Smooth muscle cell (in vitro differentiated cells): ENCODE measurements around the gene HELT. TPM values are rescaled to one million over a fixed set of nuclear protein-coding genes. Genes with fewer than 3 reads are reported as not detected.

ENCODE experiments used
- DNase-seq: peaks from one replicate; lab custom pipeline; 2025; ENCODE audit not compliant: unreplicated experiment; lab: John Stamatoyannopoulos, UW
- H2AFZ ChIP-seq: fragments of 200-600 bp; sonication (generic); 2 replicates; pipeline ENCODE4 v1.6.0; 2016; ENCODE audit warnings: antibody characterized with exemption, low read depth, mild to moderate bottlenecking
- H3F3A ChIP-seq: fragments of 200-600 bp; sonication (generic); 2 replicates; pipeline ENCODE4 v1.6.0; 2017; ENCODE audit warnings: antibody characterized with exemption, low read depth
- H3K27ac ChIP-seq: fragments of 200-600 bp; sonication (generic); 2 replicates; pipeline ENCODE4 v1.5.1; 2016; ENCODE audit warnings: low read depth, mild to moderate bottlenecking
- H3K27me3 ChIP-seq: fragments of 200-600 bp; sonication (generic); 2 replicates; pipeline ENCODE4 v1.6.1; 2016; ENCODE audit warnings: low read depth, mild to moderate bottlenecking
- H3K36me3 ChIP-seq: fragments of 200-600 bp; sonication (generic); 2 replicates; pipeline ENCODE4 v1.5.1; 2016; ENCODE audit warnings: low read depth
- H3K4me1 ChIP-seq: fragments of 200-600 bp; sonication (generic); 2 replicates; pipeline ENCODE4 v1.5.1; 2016; ENCODE audit warnings: low read depth
- H3K4me2 ChIP-seq: fragments of 200-600 bp; sonication (generic); 2 replicates; pipeline ENCODE4 v1.6.0; 2016; ENCODE audit warnings: mild to moderate bottlenecking
- H3K4me3 ChIP-seq: fragments of 200-600 bp; sonication (generic); 2 replicates; pipeline ENCODE4 v1.5.1; 2016; ENCODE audit warnings: mild to moderate bottlenecking
- H3K79me2 ChIP-seq: fragments of 200-600 bp; sonication (generic); 2 replicates; pipeline ENCODE4 v1.6.0; 2016; ENCODE audit warnings: low read depth, mild to moderate bottlenecking
- H3K9ac ChIP-seq: fragments of 200-600 bp; sonication (generic); 2 replicates; pipeline ENCODE4 v1.6.0; 2016; ENCODE audit warnings: low read depth
- H3K9me3 ChIP-seq: fragments of 200-600 bp; sonication (generic); replicated peaks from 2 replicates; pipeline ENCODE4 v1.5.1; 2016; ENCODE audit warnings: low read depth
- H4K20me1 ChIP-seq: fragments of 200-600 bp; sonication (generic); 2 replicates; pipeline ENCODE4 v1.6.0; 2016; ENCODE audit warnings: low read depth
- WGBS: methylation state at CpG from one replicate; pipeline ENCODE4 v1.1.7; 2016; ENCODE audit warnings: low lambda C conversion rate; 5-methylcytosine and 5-hydroxymethylcytosine counted together
- polyA plus RNA-seq: library from polyadenylated mRNA; unstranded; fragments of >200 nt; fragmentation: Nextera tagmentation; extraction: Ambion mirVana; gene quantifications from 2 replicates; pipeline ENCODE4 v1.2.1, GENCODE V29; 2016
- total RNA-seq: library from RNA; depleted of rRNA; stranded (reverse); fragments of >200 nt; gene quantifications from 2 replicates; pipeline ENCODE4 v1.2.3, GENCODE V29; 2014
- TF ChIP-seq, protein P1 (sequence below): fragments of 200-600 bp; sonication (generic); IDR thresholded peaks from 2 replicates; pipeline ENCODE4 v1.5.1; 2017; ENCODE audit warnings: borderline replicate concordance, mild to moderate bottlenecking, antibody characterized with exemption; ENCODE audit not compliant: insufficient read depth, poor library complexity, severe bottlenecking

HELT gene
- total and polyA plus RNA-seq, 2 experiments from 2014 or later: not detected

DNA sequence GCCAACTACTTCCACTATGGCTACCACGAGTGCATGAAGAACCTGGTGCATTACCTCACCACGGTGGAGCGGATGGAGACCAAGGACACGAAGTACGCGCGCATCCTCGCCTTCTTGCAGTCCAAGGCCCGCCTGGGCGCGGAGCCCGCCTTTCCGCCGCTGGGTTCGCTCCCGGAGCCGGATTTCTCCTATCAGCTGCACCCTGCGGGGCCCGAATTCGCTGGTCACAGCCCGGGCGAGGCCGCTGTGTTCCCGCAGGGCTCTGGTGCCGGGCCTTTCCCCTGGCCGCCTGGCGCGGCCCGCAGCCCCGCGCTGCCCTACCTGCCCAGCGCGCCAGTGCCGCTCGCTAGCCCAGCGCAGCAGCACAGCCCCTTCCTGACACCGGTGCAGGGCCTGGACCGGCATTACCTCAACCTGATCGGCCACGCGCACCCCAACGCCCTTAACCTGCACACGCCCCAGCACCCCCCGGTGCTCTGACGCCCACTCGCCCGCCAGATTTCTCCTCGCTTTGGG, 2.1 kb downstream of the HELT start:
- no peak overlapping the region for H3K4me2 ChIP-seq

DNA sequence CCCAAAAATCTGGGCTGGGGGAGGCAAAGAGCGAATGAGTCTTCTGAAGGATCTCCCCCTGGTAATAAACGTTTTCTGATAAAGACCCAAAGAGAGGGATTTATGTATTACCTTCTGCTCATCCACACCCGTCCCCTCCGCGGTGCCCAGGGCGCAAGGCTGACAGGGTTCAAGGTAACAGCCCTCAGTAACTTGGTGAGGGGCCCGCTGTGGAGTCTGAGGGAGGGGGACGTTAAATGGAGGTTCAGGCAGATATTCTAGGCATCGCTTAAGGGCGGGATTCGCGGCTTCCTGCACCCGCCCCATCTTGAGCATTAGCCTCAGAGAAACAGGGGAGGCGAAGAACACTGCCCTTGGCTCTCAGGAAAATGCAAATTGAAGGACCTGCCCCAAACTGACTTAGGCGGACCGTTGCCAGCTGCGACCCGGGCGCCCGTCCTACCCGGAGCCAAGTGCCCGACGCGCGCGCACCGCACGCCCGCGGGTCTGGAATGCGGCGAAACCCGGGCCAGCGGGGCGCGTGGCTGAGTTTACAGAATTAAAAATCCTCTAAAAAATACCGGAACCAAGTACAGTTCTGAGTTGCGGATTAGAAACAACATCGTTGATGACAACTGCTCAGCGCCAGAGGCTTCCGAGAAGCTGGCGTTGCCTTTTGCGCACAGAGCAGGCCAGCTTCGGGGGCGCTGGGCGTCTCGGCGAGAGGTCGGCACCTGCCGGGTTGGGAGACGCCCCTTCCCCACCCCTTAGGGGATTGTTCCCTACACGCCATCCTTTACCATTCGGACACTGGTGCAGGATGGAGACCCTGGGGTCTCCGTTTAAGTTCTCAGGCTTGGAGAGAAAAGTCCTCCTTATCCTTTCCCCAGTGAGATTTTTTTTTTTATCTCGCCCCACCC, 2.8 kb downstream of the HELT start:
- no peak overlapping the region for H3K27ac ChIP-seq
- H3K4me2 ChIP-seq: no peak overlapping the region
- 4% methylated on average over 55 of the region's 55 CpGs for WGBS
- H3K79me2 ChIP-seq: no peaks in the 10 kb centered on the region
- no peaks in the 10 kb centered on the region for H3K36me3 ChIP-seq
- DNase-seq: no peak
- H3K9ac ChIP-seq: no peak overlapping the region
- H3K9me3 ChIP-seq: no peaks in the 10 kb centered on the region
- peaks cover 100% of the 10 kb centered on the region for H3K27me3 ChIP-seq
- no peak overlapping the region for H2AFZ ChIP-seq
- TF ChIP-seq, protein P1, sequence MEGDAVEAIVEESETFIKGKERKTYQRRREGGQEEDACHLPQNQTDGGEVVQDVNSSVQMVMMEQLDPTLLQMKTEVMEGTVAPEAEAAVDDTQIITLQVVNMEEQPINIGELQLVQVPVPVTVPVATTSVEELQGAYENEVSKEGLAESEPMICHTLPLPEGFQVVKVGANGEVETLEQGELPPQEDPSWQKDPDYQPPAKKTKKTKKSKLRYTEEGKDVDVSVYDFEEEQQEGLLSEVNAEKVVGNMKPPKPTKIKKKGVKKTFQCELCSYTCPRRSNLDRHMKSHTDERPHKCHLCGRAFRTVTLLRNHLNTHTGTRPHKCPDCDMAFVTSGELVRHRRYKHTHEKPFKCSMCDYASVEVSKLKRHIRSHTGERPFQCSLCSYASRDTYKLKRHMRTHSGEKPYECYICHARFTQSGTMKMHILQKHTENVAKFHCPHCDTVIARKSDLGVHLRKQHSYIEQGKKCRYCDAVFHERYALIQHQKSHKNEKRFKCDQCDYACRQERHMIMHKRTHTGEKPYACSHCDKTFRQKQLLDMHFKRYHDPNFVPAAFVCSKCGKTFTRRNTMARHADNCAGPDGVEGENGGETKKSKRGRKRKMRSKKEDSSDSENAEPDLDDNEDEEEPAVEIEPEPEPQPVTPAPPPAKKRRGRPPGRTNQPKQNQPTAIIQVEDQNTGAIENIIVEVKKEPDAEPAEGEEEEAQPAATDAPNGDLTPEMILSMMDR: no peak
- H3K4me1 ChIP-seq: peaks cover 42% of the 10 kb centered on the region
- H3F3A ChIP-seq: no peaks in the 10 kb centered on the region
- no peak overlapping the region for H3K4me3 ChIP-seq
- no peaks in the 10 kb centered on the region for H4K20me1 ChIP-seq

More for the DNA sequence above, 2.1 kb downstream of the HELT start:
- H3K9ac ChIP-seq: no peak overlapping the region
- H4K20me1 ChIP-seq: no peaks in the 10 kb centered on the region
- DNase-seq: no peak
- peaks cover 100% of the 10 kb centered on the region for H3K27me3 ChIP-seq
- H3F3A ChIP-seq: no peaks in the 10 kb centered on the region
- WGBS: 3% methylated on average over 45 of the region's 48 CpGs
- H3K4me1 ChIP-seq: peaks cover 47% of the 10 kb centered on the region
- H3K36me3 ChIP-seq: no peaks in the 10 kb centered on the region
- no peak overlapping the region for H3K27ac ChIP-seq
- H3K9me3 ChIP-seq: no peaks in the 10 kb centered on the region
- no peak overlapping the region for H3K4me3 ChIP-seq
- TF ChIP-seq, protein P1: no peak
- no peak overlapping the region for H2AFZ ChIP-seq
- no peaks in the 10 kb centered on the region for H3K79me2 ChIP-seq

DNA sequence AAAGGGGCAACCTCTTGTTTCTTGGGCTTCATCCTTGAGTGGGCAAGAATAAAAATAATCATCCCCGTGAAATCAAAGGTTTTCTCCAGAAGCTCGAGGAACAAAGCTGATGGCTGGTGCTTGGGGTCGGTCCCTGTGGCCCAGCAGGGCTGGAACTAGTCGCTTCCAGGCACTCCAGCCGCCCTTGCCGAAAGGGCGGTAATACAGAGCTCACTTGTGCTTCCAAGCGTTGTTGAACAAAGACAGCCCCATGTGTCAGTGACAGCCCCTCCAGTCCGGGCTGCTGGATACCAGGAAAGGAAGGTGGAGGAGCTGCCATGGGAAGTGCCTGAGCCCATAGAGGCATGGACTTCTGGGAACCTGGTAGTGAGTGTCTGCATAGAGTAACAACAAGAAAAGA, 5.2 kb downstream of the HELT start:
- Histone ChIP-seq H4K20me1 (no peaks in the 10 kb centered on the region), H3K27ac (no peak overlapping the region), H3K4me3 (no peak overlapping the region), H2AFZ (no peak overlapping the region), H3K4me2 (no peak overlapping the region), H3K27me3 (peaks cover 98% of the 10 kb centered on the region), H3K36me3 (no peaks in the 10 kb centered on the region), H3K4me1 (peaks cover 32% of the 10 kb centered on the region), H3K9ac (no peak overlapping the region), H3F3A (no peaks in the 10 kb centered on the region), H3K79me2 (no peaks in the 10 kb centered on the region), H3K9me3 (no peaks in the 10 kb centered on the region)
- TF ChIP-seq, protein P1: no peak
- 60% methylated on average over 9 of the region's 9 CpGs for WGBS
- DNase-seq: no peak
